Neutrophil (primary cell): ENCODE results near the gene PLEKHA6.

Source experiments
- H3K27ac ChIP-seq: fragments of 200-600 bp; sonication (generic); 2 replicates; pipeline ENCODE4 v1.5.1; 2016; ENCODE audit warnings: mild to moderate bottlenecking, moderate library complexity
- H3K27me3 ChIP-seq: fragments of 200-600 bp; sonication (generic); 2 replicates; pipeline ENCODE4 v1.6.0; 2016; ENCODE audit warnings: mild to moderate bottlenecking
- H3K36me3 ChIP-seq: fragments of 200-600 bp; sonication (generic); 2 replicates; pipeline ENCODE4 v1.5.1; 2017
- H3K4me1 ChIP-seq, 2 experiments: fragments of 200-600 bp in 1 of 2; sonication (generic) in 1 of 2; 1 replicate in 1 of 2; 2 replicates in 1 of 2; pipeline versions ENCODE4 v1.5.1 to v1.6.1; 2013 to 2016; ENCODE audit warnings: low read depth in 1 of 2, low read length in 1 of 2, mild to moderate bottlenecking in 1 of 2, moderate library complexity in 1 of 2; ENCODE audit not compliant: control insufficient read depth in 1 of 2, insufficient read depth in 1 of 2
- H3K4me3 ChIP-seq, 2 experiments: fragments of 200-600 bp in 1 of 2; sonication (generic) in 1 of 2; 1 replicate in 1 of 2; 2 replicates in 1 of 2; pipeline ENCODE4 v1.5.1; 2013 to 2016; ENCODE audit warnings: low read depth in 1 of 2, low read length in 1 of 2, mild to moderate bottlenecking in 1 of 2, moderate library complexity in 1 of 2
- H3K9me3 ChIP-seq: fragments of 200-600 bp; sonication (generic); 2 replicates; pipeline ENCODE4 v1.5.1; 2016
- TF ChIP-seq, protein P1 (sequence below): fragments of 200-600 bp; sonication (generic); IDR thresholded peaks from 2 replicates; pipeline ENCODE4 v1.5.1; 2016; ENCODE audit warnings: antibody characterized with exemption

Gene PLEKHA6

DNA sequence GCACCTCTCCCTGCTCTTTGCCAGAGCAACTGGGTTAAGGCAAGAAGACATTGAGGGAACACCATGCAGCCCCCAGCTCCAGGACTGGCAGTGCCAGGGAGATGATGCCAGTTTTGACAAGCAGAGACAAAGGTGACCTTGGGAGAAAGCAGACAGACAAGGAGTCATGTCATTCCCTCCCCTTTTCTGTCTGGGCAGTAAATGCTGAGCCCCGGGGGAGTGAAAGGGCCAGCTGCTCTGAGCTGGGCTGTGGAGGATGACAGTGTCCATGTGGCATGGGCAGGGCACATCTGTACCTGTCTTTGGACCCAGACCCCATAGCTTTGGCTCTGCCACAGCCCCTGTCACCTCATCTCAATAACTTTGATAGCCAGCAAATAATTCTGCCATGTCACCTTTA, 24.2 kb downstream of the PLEKHA6 start:
- Histone ChIP-seq H3K4me3 (no peak overlapping the region), H3K9me3 (no peaks in the 10 kb centered on the region), H3K36me3 (no peaks in the 10 kb centered on the region), H3K27ac (no peak overlapping the region), H3K27me3 (no peaks in the 10 kb centered on the region), H3K4me1 (no peaks in the 10 kb centered on the region)
- TF ChIP-seq, protein P1, sequence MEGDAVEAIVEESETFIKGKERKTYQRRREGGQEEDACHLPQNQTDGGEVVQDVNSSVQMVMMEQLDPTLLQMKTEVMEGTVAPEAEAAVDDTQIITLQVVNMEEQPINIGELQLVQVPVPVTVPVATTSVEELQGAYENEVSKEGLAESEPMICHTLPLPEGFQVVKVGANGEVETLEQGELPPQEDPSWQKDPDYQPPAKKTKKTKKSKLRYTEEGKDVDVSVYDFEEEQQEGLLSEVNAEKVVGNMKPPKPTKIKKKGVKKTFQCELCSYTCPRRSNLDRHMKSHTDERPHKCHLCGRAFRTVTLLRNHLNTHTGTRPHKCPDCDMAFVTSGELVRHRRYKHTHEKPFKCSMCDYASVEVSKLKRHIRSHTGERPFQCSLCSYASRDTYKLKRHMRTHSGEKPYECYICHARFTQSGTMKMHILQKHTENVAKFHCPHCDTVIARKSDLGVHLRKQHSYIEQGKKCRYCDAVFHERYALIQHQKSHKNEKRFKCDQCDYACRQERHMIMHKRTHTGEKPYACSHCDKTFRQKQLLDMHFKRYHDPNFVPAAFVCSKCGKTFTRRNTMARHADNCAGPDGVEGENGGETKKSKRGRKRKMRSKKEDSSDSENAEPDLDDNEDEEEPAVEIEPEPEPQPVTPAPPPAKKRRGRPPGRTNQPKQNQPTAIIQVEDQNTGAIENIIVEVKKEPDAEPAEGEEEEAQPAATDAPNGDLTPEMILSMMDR = no peak

DNA sequence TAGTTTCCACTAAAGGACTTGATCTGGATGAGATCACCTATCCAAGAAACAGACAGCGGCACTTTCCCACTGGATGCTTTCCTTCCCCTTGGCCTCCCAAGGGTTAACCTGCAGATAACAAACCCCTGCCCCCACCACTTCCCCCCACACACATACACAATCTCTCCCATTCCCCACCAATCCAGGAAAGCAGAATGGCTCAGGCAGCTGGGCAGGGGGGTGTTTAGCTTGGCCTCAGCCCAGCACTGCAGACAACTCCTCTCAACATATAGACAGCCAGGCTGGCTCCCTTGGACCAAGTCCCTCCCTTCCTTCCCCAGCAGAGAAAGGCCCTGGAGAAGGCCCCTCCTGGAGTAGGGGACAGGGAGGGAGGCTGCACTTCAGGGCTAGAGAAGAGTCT, 24.6 kb downstream of the PLEKHA6 start:
- TF ChIP-seq, protein P1 = no peak
- Histone ChIP-seq H3K27me3 (no peaks in the 10 kb centered on the region), H3K27ac (no peak overlapping the region), H3K9me3 (no peaks in the 10 kb centered on the region), H3K4me3 (no peak overlapping the region), H3K4me1 (no peaks in the 10 kb centered on the region), H3K36me3 (no peaks in the 10 kb centered on the region)

DNA sequence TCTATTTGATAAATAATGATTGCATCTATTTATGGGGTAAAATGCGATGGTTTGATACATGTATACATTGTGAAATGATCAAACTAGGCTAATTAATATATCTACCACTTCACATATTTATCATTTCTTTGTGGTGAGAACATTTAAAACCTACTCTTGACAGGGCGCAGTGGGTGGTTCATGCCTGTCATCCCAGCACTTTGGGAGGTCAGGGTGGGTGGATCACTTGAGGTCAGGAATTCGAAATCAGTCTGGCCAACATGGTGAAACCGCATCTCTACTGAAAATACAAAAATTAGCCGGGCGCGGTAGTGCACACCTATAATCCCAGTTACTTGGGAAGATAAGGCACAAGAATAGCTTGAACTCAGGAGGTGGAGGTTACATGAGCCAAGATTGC, 25.3 kb downstream of the PLEKHA6 start:
- Histone ChIP-seq H3K27ac (no peak overlapping the region), H3K36me3 (no peaks in the 10 kb centered on the region), H3K4me1 (no peaks in the 10 kb centered on the region), H3K4me3 (no peak overlapping the region), H3K27me3 (no peaks in the 10 kb centered on the region), H3K9me3 (no peaks in the 10 kb centered on the region)
- TF ChIP-seq, protein P1 = no peak

DNA sequence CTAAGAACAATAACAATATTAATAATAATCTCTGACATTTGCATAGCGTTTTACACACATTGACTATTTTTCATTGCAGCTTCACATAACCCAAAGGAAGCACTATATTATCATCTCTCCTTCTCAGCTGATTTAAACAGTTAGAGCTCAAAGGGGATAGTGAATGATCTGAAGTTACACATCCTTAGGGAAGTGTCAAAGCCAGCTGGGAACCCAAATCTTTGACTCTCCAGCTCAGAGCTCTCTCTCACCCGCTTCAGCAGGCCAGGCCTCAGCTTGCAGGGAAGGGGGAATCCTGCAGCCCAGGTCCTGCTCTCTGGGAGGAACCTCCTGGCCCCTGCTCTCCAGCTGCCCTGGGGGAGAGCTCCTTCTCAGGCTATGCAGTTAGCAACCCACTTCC, 26.3 kb downstream of the PLEKHA6 start:
- TF ChIP-seq, protein P1 = no peak
- Histone ChIP-seq H3K27ac (no peak overlapping the region), H3K4me1 (no peaks in the 10 kb centered on the region), H3K4me3 (no peak overlapping the region), H3K9me3 (no peaks in the 10 kb centered on the region), H3K36me3 (no peaks in the 10 kb centered on the region), H3K27me3 (no peaks in the 10 kb centered on the region)

DNA sequence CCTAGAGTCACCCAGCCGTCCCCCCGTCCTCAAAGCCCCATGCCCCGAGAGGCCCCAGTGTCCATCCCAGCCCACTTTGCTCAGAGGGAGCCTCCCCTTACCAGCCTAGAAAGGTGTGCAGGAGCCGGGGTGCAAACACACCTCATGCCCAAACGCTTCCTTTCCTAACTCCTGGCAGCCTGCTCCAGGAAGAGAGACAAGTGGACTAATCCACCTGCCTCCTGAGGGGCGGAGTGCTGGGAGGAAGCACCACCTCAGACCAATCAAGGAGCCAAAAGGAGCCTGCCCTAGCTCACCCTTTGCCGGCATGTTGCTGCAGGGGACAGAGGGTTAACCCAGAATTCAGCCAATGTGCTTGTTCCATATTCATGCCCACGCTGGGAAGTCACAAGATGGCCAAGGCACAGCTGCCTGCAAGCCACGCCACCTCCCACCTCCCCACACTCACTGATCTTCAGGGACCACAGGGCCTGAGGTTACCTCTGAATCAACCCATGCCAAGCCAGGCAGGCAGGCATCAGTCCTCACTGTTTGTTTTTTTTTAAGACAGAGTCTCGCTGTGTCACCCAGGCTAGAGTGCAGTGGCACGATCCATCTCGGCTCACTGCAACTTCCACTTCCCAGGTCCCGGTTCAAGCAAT, 27.8 kb downstream of the PLEKHA6 start:
- Histone ChIP-seq H3K36me3 (no peaks in the 10 kb centered on the region), H3K27me3 (no peaks in the 10 kb centered on the region), H3K4me3 (no peak overlapping the region), H3K4me1 (no peaks in the 10 kb centered on the region), H3K27ac (no peak overlapping the region), H3K9me3 (no peaks in the 10 kb centered on the region)
- TF ChIP-seq, protein P1 = no peak
